ENCODE results near the gene PADI1.

PADI1 gene

GRCh38 chr1:17192394-17193221 is 12.3 kb upstream of the PADI1 start:
- TF ChIP-seq CTCF (IDR thresholded peaks at IDR 0.05; ENCODE audit: borderline replicate concordance, control extremely low read depth, extremely low read depth, insufficient read depth, missing control alignments), result no peak
- in situ Hi-C loops (cut with MboI; ENCODE audit: low sequenced_read_pairs, unreplicated experiment), result no loop called here
- DNase-seq (ENCODE audit: low spot score), result no peak

GRCh38 chr1:17193222-17194132 is 11.5 kb upstream of the PADI1 start:
- in situ Hi-C loops (cut with MboI; ENCODE audit: low sequenced_read_pairs, unreplicated experiment), result no loop called here
- DNase-seq (ENCODE audit: low spot score), result no peak
- TF ChIP-seq CTCF (IDR thresholded peaks at IDR 0.05; ENCODE audit: borderline replicate concordance, control extremely low read depth, extremely low read depth, insufficient read depth, missing control alignments), result no peak

GRCh38 chr1:17194133-17194475 is 10.8 kb upstream of the PADI1 start:
- in situ Hi-C loops (cut with MboI; ENCODE audit: low sequenced_read_pairs, unreplicated experiment), result no loop called here
- DNase-seq (ENCODE audit: low spot score), result no peak
- TF ChIP-seq CTCF (IDR thresholded peaks at IDR 0.05; ENCODE audit: borderline replicate concordance, control extremely low read depth, extremely low read depth, insufficient read depth, missing control alignments), result no peak

GRCh38 chr1:17194615-17195528 is 10.1 kb upstream of the PADI1 start:
- DNase-seq (ENCODE audit: low spot score), result no peak
- TF ChIP-seq CTCF (IDR thresholded peaks at IDR 0.05; ENCODE audit: borderline replicate concordance, control extremely low read depth, extremely low read depth, insufficient read depth, missing control alignments), result no peak
- in situ Hi-C loops (cut with MboI; ENCODE audit: low sequenced_read_pairs, unreplicated experiment), result no loop called here

GRCh38 chr1:17195731-17196130 is 9.2 kb upstream of the PADI1 start:
- in situ Hi-C loops (cut with MboI; ENCODE audit: low sequenced_read_pairs, unreplicated experiment), result no loop called here
- no peak for TF ChIP-seq CTCF (IDR thresholded peaks at IDR 0.05; ENCODE audit: borderline replicate concordance, control extremely low read depth, extremely low read depth, insufficient read depth, missing control alignments)
- DNase-seq (ENCODE audit: low spot score), result no peak

All from GM13976 (cell line).